GM23338 (cell line): ENCODE results near the gene TCEAL1. TPM values are rescaled to one million over a fixed set of nuclear protein-coding genes. Genes with fewer than 3 reads are reported as not detected.

Experiments
- ATAC-seq: fragments of 200-7000 bp; cut with Tn5 transposase; 3 replicates; pipeline ENCODE4 v1.9.1; 2020
- DNase-seq: peaks from one replicate; pipeline ENCODE4 v3.0.0-alpha.2; 2015; ENCODE audit warnings: low spot score
- H2AFZ ChIP-seq: fragments of 200-600 bp; sonication (generic); 2 replicates; pipeline ENCODE4 v1.8.0; 2016; ENCODE audit warnings: antibody characterized with exemption, mild to moderate bottlenecking, moderate library complexity
- H3F3A ChIP-seq: fragments of 200-600 bp; sonication (generic); replicated peaks from 2 replicates; pipeline ENCODE4 v1.8.0; 2017; ENCODE audit warnings: antibody characterized with exemption, mixed run types, low read depth
- H3K27ac ChIP-seq: fragments of 200-600 bp; sonication (generic); 2 replicates; pipeline ENCODE4 v1.6.1; 2016; ENCODE audit warnings: low read depth
- H3K27me3 ChIP-seq: fragments of 200-600 bp; sonication (generic); 2 replicates; pipeline ENCODE4 v1.8.0; 2016; ENCODE audit warnings: mild to moderate bottlenecking, mixed run types, moderate library complexity; ENCODE audit not compliant: insufficient read depth
- H3K36me3 ChIP-seq: fragments of 200-600 bp; sonication (generic); 2 replicates; pipeline ENCODE4 v1.8.0; 2016; ENCODE audit warnings: mild to moderate bottlenecking; ENCODE audit not compliant: insufficient read depth
- H3K4me1 ChIP-seq: fragments of 200-600 bp; sonication (generic); 2 replicates; pipeline ENCODE4 v1.8.0; 2016; ENCODE audit warnings: mild to moderate bottlenecking, moderate library complexity; ENCODE audit not compliant: insufficient read depth
- H3K4me2 ChIP-seq: fragments of 200-600 bp; sonication (generic); 2 replicates; pipeline ENCODE4 v1.7.1; 2017; ENCODE audit warnings: mixed run types
- H3K4me3 ChIP-seq: fragments of 200-600 bp; sonication (generic); 2 replicates; pipeline ENCODE4 v1.6.1; 2016; ENCODE audit warnings: mixed run types
- H3K79me2 ChIP-seq: fragments of 200-600 bp; sonication (generic); replicated peaks from 2 replicates; pipeline ENCODE4 v1.8.0; 2017; ENCODE audit warnings: mild to moderate bottlenecking; ENCODE audit not compliant: insufficient read depth
- H3K9me2 ChIP-seq: fragments of 200-600 bp; sonication (generic); 2 replicates; pipeline ENCODE4 v1.8.0; 2017; ENCODE audit not compliant: insufficient read depth
- H4K20me1 ChIP-seq: fragments of 200-600 bp; sonication (generic); replicated peaks from 2 replicates; pipeline ENCODE4 v1.8.0; 2017; ENCODE audit warnings: mild to moderate bottlenecking; ENCODE audit not compliant: insufficient read depth
- H3K27ac Mint-ChIP-seq: 2 replicates; pipeline ENCODE4 v1.8.0; 2020; ENCODE audit warnings: inconsistent platforms, mild to moderate bottlenecking, moderate library complexity, mixed read lengths
- H3K27me3 Mint-ChIP-seq: 3 replicates; pipeline ENCODE4 v1.8.0; 2022; ENCODE audit warnings: low read depth, mild to moderate bottlenecking, moderate library complexity, mixed read lengths, inconsistent platforms; ENCODE audit not compliant: insufficient read depth, poor library complexity
- H3K36me3 Mint-ChIP-seq: 3 replicates; pipeline ENCODE4 v1.8.0; 2021; ENCODE audit warnings: low read depth, mild to moderate bottlenecking, inconsistent platforms, moderate library complexity, mixed read lengths
- H3K4me1 Mint-ChIP-seq: 3 replicates; pipeline ENCODE4 v1.8.0; 2020; ENCODE audit warnings: mild to moderate bottlenecking, inconsistent platforms, mixed read lengths
- H3K4me3 Mint-ChIP-seq: 3 replicates; pipeline ENCODE4 v1.8.0; 2021; ENCODE audit warnings: moderate library complexity, mild to moderate bottlenecking, inconsistent platforms, mixed read lengths
- H3K9me3 Mint-ChIP-seq: 3 replicates; pipeline ENCODE4 v1.8.0; 2020; ENCODE audit warnings: moderate library complexity, mild to moderate bottlenecking, inconsistent platforms, mixed read lengths
- CREB1 ChIP-seq: fragments of 250-450 bp; sonication (Bioruptor Pico); IDR thresholded peaks from 2 replicates; pipeline ENCODE4 v1.5.0; 2020; ENCODE audit warnings: low read depth, mild to moderate bottlenecking, moderate library complexity
- JUNB ChIP-seq: IDR thresholded peaks from one replicate; pipeline ENCODE4 v1.6.1; 2016; ENCODE audit warnings: antibody characterized with exemption; ENCODE audit not compliant: unreplicated experiment
- NANOG ChIP-seq: IDR thresholded peaks from 2 replicates; pipeline ENCODE4 v1.6.1; 2016; ENCODE audit warnings: antibody characterized with exemption, borderline replicate concordance
- POLR2AphosphoS5 ChIP-seq: IDR thresholded peaks from 2 replicates; pipeline ENCODE4 v1.6.1; 2016; ENCODE audit warnings: antibody characterized with exemption, low read depth
- ZNF114 ChIP-seq: fragments of 250-450 bp; sonication (Bioruptor Pico); IDR thresholded peaks from 2 replicates; pipeline ENCODE4 v1.5.0; 2020; ENCODE audit warnings: mild to moderate bottlenecking, moderate library complexity
- polyA plus RNA-seq: library from polyadenylated mRNA; unstranded; fragments of >200 nt; fragmentation: Nextera tagmentation; extraction: Ambion mirVana; gene quantifications from 2 replicates; pipeline ENCODE4 v1.2.1, GENCODE V29; 2016
- total RNA-seq: library from RNA; depleted of rRNA; stranded (reverse); fragments of >200 nt; shearing (Covaris generic); gene quantifications from 2 replicates; pipeline ENCODE4 v1.2.3, GENCODE V29; 2014
- TF ChIP-seq, protein P1 (sequence below): IDR thresholded peaks from 2 replicates; pipeline ENCODE4 v1.6.1; 2016; ENCODE audit warnings: antibody characterized with exemption
- TF ChIP-seq, protein P2 (sequence below): IDR thresholded peaks from one replicate; pipeline ENCODE4 v1.6.1; 2018; ENCODE audit warnings: antibody characterized with exemption; ENCODE audit not compliant: unreplicated experiment
- TF ChIP-seq, protein P3 (sequence below): fragments of 250-450 bp; sonication (Bioruptor Pico); IDR thresholded peaks from 2 replicates; pipeline ENCODE4 v1.5.0; 2020; ENCODE audit warnings: mild to moderate bottlenecking, moderate library complexity
- TF ChIP-seq, protein P4 (sequence below), 2 experiments: fragments of 200-600 bp in 1 of 2; sonication (generic) in 1 of 2; conservative IDR thresholded peaks; 2 replicates each; pipeline versions ENCODE4 v1.5.1 to v1.6.1; 2016 to 2017; ENCODE audit warnings: antibody characterized with exemption in 2 of 2, low read depth in 2 of 2, mild to moderate bottlenecking in 2 of 2, moderate library complexity in 1 of 2

Gene TCEAL1
- total and polyA plus RNA-seq, 2 experiments from 2014 or later: 5.8 to 8.8 TPM

DNA sequence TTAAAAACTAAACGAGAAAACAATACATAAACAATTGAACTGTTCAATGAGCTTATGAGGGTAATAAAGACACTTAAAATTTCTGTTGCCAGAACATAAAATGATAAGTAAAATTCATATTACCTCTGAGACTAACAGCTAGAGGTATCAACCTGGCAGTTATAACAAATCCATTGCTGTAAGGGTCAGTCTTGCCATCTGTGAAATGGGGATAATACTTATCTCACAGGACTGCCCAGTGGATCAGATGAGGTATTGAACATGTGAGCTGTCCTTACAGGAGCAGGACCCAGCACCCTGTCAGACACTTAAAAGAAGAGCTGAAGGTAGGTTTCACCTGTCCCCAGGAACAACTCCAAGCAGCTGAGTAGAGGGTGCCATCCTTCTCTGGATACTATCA is 18.5 kb upstream of the TCEAL1 start:
- no peak overlapping the region for H3K27ac Mint-ChIP-seq
- no peaks in the 10 kb centered on the region for H3K36me3 ChIP-seq
- peaks cover 6% of the 10 kb centered on the region; the same call in 1 of the 3 replicates for H3K36me3 Mint-ChIP-seq
- H3K4me3 ChIP-seq: no peak overlapping the region
- no peak overlapping the region for H3K4me3 Mint-ChIP-seq
- TF ChIP-seq ZNF114 (CRISPR knock-in tag): no peak
- TF ChIP-seq, protein P1, sequence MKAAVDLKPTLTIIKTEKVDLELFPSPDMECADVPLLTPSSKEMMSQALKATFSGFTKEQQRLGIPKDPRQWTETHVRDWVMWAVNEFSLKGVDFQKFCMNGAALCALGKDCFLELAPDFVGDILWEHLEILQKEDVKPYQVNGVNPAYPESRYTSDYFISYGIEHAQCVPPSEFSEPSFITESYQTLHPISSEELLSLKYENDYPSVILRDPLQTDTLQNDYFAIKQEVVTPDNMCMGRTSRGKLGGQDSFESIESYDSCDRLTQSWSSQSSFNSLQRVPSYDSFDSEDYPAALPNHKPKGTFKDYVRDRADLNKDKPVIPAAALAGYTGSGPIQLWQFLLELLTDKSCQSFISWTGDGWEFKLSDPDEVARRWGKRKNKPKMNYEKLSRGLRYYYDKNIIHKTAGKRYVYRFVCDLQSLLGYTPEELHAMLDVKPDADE: no peak
- TF ChIP-seq, protein P2, sequence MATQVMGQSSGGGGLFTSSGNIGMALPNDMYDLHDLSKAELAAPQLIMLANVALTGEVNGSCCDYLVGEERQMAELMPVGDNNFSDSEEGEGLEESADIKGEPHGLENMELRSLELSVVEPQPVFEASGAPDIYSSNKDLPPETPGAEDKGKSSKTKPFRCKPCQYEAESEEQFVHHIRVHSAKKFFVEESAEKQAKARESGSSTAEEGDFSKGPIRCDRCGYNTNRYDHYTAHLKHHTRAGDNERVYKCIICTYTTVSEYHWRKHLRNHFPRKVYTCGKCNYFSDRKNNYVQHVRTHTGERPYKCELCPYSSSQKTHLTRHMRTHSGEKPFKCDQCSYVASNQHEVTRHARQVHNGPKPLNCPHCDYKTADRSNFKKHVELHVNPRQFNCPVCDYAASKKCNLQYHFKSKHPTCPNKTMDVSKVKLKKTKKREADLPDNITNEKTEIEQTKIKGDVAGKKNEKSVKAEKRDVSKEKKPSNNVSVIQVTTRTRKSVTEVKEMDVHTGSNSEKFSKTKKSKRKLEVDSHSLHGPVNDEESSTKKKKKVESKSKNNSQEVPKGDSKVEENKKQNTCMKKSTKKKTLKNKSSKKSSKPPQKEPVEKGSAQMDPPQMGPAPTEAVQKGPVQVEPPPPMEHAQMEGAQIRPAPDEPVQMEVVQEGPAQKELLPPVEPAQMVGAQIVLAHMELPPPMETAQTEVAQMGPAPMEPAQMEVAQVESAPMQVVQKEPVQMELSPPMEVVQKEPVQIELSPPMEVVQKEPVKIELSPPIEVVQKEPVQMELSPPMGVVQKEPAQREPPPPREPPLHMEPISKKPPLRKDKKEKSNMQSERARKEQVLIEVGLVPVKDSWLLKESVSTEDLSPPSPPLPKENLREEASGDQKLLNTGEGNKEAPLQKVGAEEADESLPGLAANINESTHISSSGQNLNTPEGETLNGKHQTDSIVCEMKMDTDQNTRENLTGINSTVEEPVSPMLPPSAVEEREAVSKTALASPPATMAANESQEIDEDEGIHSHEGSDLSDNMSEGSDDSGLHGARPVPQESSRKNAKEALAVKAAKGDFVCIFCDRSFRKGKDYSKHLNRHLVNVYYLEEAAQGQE: no peak
- TF ChIP-seq CREB1 (CRISPR knock-in tag): no peak
- no peak for TF ChIP-seq NANOG
- TF ChIP-seq, protein P3, sequence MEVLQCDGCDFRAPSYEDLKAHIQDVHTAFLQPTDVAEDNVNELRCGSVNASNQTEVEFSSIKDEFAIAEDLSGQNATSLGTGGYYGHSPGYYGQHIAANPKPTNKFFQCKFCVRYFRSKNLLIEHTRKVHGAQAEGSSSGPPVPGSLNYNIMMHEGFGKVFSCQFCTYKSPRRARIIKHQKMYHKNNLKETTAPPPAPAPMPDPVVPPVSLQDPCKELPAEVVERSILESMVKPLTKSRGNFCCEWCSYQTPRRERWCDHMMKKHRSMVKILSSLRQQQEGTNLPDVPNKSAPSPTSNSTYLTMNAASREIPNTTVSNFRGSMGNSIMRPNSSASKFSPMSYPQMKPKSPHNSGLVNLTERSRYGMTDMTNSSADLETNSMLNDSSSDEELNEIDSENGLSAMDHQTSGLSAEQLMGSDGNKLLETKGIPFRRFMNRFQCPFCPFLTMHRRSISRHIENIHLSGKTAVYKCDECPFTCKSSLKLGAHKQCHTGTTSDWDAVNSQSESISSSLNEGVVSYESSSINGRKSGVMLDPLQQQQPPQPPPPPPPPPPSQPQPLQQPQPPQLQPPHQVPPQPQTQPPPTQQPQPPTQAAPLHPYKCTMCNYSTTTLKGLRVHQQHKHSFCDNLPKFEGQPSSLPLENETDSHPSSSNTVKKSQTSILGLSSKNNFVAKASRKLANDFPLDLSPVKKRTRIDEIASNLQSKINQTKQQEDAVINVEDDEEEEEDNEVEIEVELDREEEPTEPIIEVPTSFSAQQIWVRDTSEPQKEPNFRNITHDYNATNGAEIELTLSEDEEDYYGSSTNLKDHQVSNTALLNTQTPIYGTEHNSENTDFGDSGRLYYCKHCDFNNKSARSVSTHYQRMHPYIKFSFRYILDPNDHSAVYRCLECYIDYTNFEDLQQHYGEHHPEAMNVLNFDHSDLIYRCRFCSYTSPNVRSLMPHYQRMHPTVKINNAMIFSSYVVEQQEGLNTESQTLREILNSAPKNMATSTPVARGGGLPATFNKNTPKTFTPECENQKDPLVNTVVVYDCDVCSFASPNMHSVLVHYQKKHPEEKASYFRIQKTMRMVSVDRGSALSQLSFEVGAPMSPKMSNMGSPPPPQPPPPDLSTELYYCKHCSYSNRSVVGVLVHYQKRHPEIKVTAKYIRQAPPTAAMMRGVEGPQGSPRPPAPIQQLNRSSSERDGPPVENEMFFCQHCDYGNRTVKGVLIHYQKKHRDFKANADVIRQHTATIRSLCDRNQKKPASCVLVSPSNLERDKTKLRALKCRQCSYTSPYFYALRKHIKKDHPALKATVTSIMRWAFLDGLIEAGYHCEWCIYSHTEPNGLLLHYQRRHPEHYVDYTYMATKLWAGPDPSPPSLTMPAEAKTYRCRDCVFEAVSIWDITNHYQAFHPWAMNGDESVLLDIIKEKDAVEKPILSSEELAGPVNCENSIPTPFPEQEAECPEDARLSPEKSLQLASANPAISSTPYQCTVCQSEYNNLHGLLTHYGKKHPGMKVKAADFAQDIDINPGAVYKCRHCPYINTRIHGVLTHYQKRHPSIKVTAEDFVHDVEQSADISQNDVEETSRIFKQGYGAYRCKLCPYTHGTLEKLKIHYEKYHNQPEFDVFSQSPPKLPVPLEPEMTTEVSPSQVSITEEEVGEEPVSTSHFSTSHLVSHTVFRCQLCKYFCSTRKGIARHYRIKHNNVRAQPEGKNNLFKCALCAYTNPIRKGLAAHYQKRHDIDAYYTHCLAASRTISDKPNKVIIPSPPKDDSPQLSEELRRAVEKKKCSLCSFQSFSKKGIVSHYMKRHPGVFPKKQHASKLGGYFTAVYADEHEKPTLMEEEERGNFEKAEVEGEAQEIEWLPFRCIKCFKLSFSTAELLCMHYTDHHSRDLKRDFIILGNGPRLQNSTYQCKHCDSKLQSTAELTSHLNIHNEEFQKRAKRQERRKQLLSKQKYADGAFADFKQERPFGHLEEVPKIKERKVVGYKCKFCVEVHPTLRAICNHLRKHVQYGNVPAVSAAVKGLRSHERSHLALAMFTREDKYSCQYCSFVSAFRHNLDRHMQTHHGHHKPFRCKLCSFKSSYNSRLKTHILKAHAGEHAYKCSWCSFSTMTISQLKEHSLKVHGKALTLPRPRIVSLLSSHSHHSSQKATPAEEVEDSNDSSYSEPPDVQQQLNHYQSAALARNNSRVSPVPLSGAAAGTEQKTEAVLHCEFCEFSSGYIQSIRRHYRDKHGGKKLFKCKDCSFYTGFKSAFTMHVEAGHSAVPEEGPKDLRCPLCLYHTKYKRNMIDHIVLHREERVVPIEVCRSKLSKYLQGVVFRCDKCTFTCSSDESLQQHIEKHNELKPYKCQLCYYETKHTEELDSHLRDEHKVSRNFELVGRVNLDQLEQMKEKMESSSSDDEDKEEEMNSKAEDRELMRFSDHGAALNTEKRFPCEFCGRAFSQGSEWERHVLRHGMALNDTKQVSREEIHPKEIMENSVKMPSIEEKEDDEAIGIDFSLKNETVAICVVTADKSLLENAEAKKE (CRISPR knock-in tag): no peak
- no peak for TF ChIP-seq JUNB
- TF ChIP-seq POLR2AphosphoS5: no peak
- TF ChIP-seq, protein P4, sequence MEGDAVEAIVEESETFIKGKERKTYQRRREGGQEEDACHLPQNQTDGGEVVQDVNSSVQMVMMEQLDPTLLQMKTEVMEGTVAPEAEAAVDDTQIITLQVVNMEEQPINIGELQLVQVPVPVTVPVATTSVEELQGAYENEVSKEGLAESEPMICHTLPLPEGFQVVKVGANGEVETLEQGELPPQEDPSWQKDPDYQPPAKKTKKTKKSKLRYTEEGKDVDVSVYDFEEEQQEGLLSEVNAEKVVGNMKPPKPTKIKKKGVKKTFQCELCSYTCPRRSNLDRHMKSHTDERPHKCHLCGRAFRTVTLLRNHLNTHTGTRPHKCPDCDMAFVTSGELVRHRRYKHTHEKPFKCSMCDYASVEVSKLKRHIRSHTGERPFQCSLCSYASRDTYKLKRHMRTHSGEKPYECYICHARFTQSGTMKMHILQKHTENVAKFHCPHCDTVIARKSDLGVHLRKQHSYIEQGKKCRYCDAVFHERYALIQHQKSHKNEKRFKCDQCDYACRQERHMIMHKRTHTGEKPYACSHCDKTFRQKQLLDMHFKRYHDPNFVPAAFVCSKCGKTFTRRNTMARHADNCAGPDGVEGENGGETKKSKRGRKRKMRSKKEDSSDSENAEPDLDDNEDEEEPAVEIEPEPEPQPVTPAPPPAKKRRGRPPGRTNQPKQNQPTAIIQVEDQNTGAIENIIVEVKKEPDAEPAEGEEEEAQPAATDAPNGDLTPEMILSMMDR (conservative IDR thresholded peaks at IDR 0.05; ENCODE audit: low read depth in 2 of 2): no peak
- H2AFZ ChIP-seq: no peak overlapping the region
- peaks cover 9% of the 10 kb centered on the region; the same call in 1 of the 2 replicates for H3K27me3 ChIP-seq
- H3K79me2 ChIP-seq: no peaks in the 10 kb centered on the region
- no peak overlapping the region for H3K27ac ChIP-seq
- DNase-seq (no peak), ATAC-seq (no peak)
- H3K4me1 Mint-ChIP-seq: peaks cover 17% of the 10 kb centered on the region
- H3K27me3 Mint-ChIP-seq: peaks cover 6% of the 10 kb centered on the region
- H3K9me2 ChIP-seq: no peaks in the 10 kb centered on the region
- H3F3A ChIP-seq: no peaks in the 10 kb centered on the region
- no peaks in the 10 kb centered on the region for H4K20me1 ChIP-seq
- H3K9me3 Mint-ChIP-seq: no peaks in the 10 kb centered on the region; the same call in 2 of the 3 replicates
- no peak overlapping the region for H3K4me2 ChIP-seq
- H3K4me1 ChIP-seq: peaks cover 7% of the 10 kb centered on the region; the same call in 1 of the 2 replicates
